Parathyroid adenoma (tissue), 2 donors: ENCODE data around the gene C1orf35.

ENCODE experiments used
- H2AFZ ChIP-seq: fragments of 300-600 bp; sonication (generic); one replicate; pipeline ENCODE4 v1.7.0; 2017; ENCODE audit warnings: antibody characterized with exemption, mild to moderate bottlenecking
- H3K27ac ChIP-seq: fragments of 300-600 bp; sonication (generic); one replicate; pipeline ENCODE4 v1.7.0; 2017
- H3K27me3 ChIP-seq: fragments of 300-600 bp; sonication (generic); one replicate; pipeline ENCODE4 v1.7.0; 2017; ENCODE audit warnings: low read length; ENCODE audit not compliant: control insufficient read depth, insufficient read depth
- H3K36me3 ChIP-seq: fragments of 300-600 bp; sonication (generic); one replicate; pipeline ENCODE4 v1.7.0; 2017; ENCODE audit warnings: low read length; ENCODE audit not compliant: control insufficient read depth, insufficient read depth
- H3K4me1 ChIP-seq: fragments of 300-600 bp; sonication (generic); one replicate; pipeline ENCODE4 v1.7.0; 2017; ENCODE audit warnings: control low read depth
- H3K4me2 ChIP-seq: fragments of 300-600 bp; sonication (generic); one replicate; pipeline ENCODE4 v1.7.0; 2017; ENCODE audit warnings: low read length
- H3K4me3 ChIP-seq: fragments of 300-600 bp; sonication (generic); one replicate; pipeline ENCODE4 v1.7.0; 2017; ENCODE audit warnings: low read depth, low read length
- H3K79me2 ChIP-seq: fragments of 300-600 bp; sonication (generic); one replicate; pipeline ENCODE4 v1.7.0; 2017; ENCODE audit warnings: control low read depth
- H3K9ac ChIP-seq: fragments of 300-600 bp; sonication (generic); one replicate; pipeline ENCODE4 v1.7.0; 2017; ENCODE audit warnings: mild to moderate bottlenecking
- H3K9me3 ChIP-seq: fragments of 300-600 bp; sonication (generic); one replicate; pipeline ENCODE4 v1.7.0; 2017; ENCODE audit warnings: low read length; ENCODE audit not compliant: control insufficient read depth
- CTCF ChIP-seq: fragments of 300-600 bp; sonication (generic); IDR thresholded peaks from one replicate; pipeline ENCODE4 v1.7.0; 2017; ENCODE audit warnings: antibody characterized with exemption, mild to moderate bottlenecking
- donor health status: primary hyperparathyroidism.

Gene C1orf35

GRCh38 chr1:228131766-228132165, 28.6 kb upstream of the C1orf35 start:
- Histone ChIP-seq H3K4me3 (no peak overlapping the region), H3K27ac (no peak overlapping the region), H3K9me3 (no peaks in the 10 kb centered on the region)

GRCh38 chr1:228125185-228125584, 22.1 kb upstream of the C1orf35 start:
- TF ChIP-seq CTCF, result no peak
- no peaks in the 10 kb centered on the region for H3K36me3 ChIP-seq
- no peaks in the 10 kb centered on the region for H3K79me2 ChIP-seq

More at GRCh38 chr1:228131766-228132165, 28.6 kb upstream of the C1orf35 start:
- H2AFZ ChIP-seq, result no peak overlapping the region
- H3K4me2 ChIP-seq, result no peak overlapping the region
- no peak overlapping the region for H3K9ac ChIP-seq
- no peak for TF ChIP-seq CTCF
- no peaks in the 10 kb centered on the region for H3K79me2 ChIP-seq
- no peaks in the 10 kb centered on the region for H3K27me3 ChIP-seq
- no peaks in the 10 kb centered on the region for H3K36me3 ChIP-seq
- no peaks in the 10 kb centered on the region for H3K4me1 ChIP-seq

GRCh38 chr1:228123505-228123904, 20.4 kb upstream of the C1orf35 start:
- H3K9ac ChIP-seq, result no peak overlapping the region
- H3K4me1 ChIP-seq, result no peaks in the 10 kb centered on the region
- H3K36me3 ChIP-seq, result no peaks in the 10 kb centered on the region
- TF ChIP-seq CTCF, result no peak
- no peak overlapping the region for H3K4me2 ChIP-seq
- H2AFZ ChIP-seq, result no peak overlapping the region
- H3K27me3 ChIP-seq, result no peaks in the 10 kb centered on the region
- no peaks in the 10 kb centered on the region for H3K9me3 ChIP-seq
- H3K79me2 ChIP-seq, result no peaks in the 10 kb centered on the region
- H3K27ac ChIP-seq, result no peak overlapping the region
- H3K4me3 ChIP-seq, result no peak overlapping the region

More at GRCh38 chr1:228125185-228125584, 22.1 kb upstream of the C1orf35 start:
- H3K27me3 ChIP-seq, result no peaks in the 10 kb centered on the region
- no peak overlapping the region for H3K4me3 ChIP-seq
- H3K27ac ChIP-seq, result no peak overlapping the region
- H3K4me2 ChIP-seq, result no peak overlapping the region
- no peaks in the 10 kb centered on the region for H3K4me1 ChIP-seq
- H3K9ac ChIP-seq, result no peak overlapping the region
- H2AFZ ChIP-seq, result no peak overlapping the region
- no peaks in the 10 kb centered on the region for H3K9me3 ChIP-seq

- H2AFZ ChIP-seq, result no peak overlapping the region
- H3K36me3 ChIP-seq, result no peaks in the 10 kb centered on the region
- H3K4me3 ChIP-seq, result no peak overlapping the region
- no peaks in the 10 kb centered on the region for H3K27me3 ChIP-seq
- no peaks in the 10 kb centered on the region for H3K9me3 ChIP-seq
- no peaks in the 10 kb centered on the region for H3K79me2 ChIP-seq
- no peak overlapping the region for H3K9ac ChIP-seq
- no peak overlapping the region for H3K27ac ChIP-seq
- no peaks in the 10 kb centered on the region for H3K4me1 ChIP-seq
- no peak for TF ChIP-seq CTCF
- H3K4me2 ChIP-seq, result no peak overlapping the region
These were observed 19.9 kb upstream of the C1orf35 start for GRCh38 chr1:228122921-228123441.

- H2AFZ ChIP-seq, result no peak overlapping the region
- H3K4me3 ChIP-seq, result no peak overlapping the region
- H3K9ac ChIP-seq, result no peak overlapping the region
- H3K27me3 ChIP-seq, result no peaks in the 10 kb centered on the region
- no peaks in the 10 kb centered on the region for H3K79me2 ChIP-seq
- no peak for TF ChIP-seq CTCF
- no peaks in the 10 kb centered on the region for H3K4me1 ChIP-seq
- H3K36me3 ChIP-seq, result no peaks in the 10 kb centered on the region
- H3K27ac ChIP-seq, result no peak overlapping the region
- no peaks in the 10 kb centered on the region for H3K9me3 ChIP-seq
- H3K4me2 ChIP-seq, result no peak overlapping the region
These were observed 17.8 kb upstream of the C1orf35 start for GRCh38 chr1:228120857-228121489.
